H1 (cell line): Measurements from ENCODE around the gene NGFR. TPM values are rescaled to one million over a fixed set of nuclear protein-coding genes. Genes with fewer than 3 reads are reported as not detected.

Experiments
- CBX5 ChIP-seq: fragments of 300-800, 300-1000 bp; sonication (generic); IDR thresholded peaks from 2 replicates; pipeline ENCODE4 v1.7.1; 2016; ENCODE audit warnings: antibody characterized with exemption, low read length, low read depth
- CHD2 ChIP-seq: IDR thresholded peaks from 2 replicates; pipeline ENCODE4 v1.6.1; 2012; ENCODE audit warnings: low read length, improper control_type of control experiment
- CTBP2 ChIP-seq: IDR thresholded peaks from 2 replicates; pipeline ENCODE4 v1.7.0; 2011; ENCODE audit warnings: borderline replicate concordance, mild to moderate bottlenecking, moderate library complexity, mixed read lengths, low read length; ENCODE audit not compliant: insufficient read depth, insufficient read length
- GTF2F1 ChIP-seq: IDR thresholded peaks from 2 replicates; pipeline ENCODE4 v1.6.1; 2012; ENCODE audit warnings: low read depth, low read length, improper control_type of control experiment, borderline replicate concordance
- NRF1 ChIP-seq: IDR thresholded peaks from 2 replicates; pipeline ENCODE4 v1.6.1; 2011; ENCODE audit warnings: mild to moderate bottlenecking, low read depth, low read length, improper control_type of control experiment
- RAD21 ChIP-seq, 2 experiments: IDR thresholded peaks in 1 of 2; conservative IDR thresholded peaks in 1 of 2; 2 replicates each; pipeline ENCODE4 v1.6.1; 2011; ENCODE audit warnings: low read depth in 2 of 2, low read length in 2 of 2, improper control_type of control experiment in 1 of 2, inconsistent platforms in 1 of 2, mild to moderate bottlenecking in 1 of 2, moderate library complexity in 1 of 2
- SIRT6 ChIP-seq: IDR thresholded peaks from one replicate; pipeline ENCODE4 v1.7.1; 2012; ENCODE audit warnings: low read length, inconsistent platforms
- polyA plus RNA-seq, 7 experiments: library from polyadenylated mRNA; depleted of rRNA in 3 of 7; stranded (reverse) in 5 of 7; unstranded in 2 of 7; fragments of >200 nt in 5 of 7; fragments of 200-250 nt in 2 of 7; gene quantifications; 1 replicate in 5 of 7; 2 replicates in 1 of 7; 4 replicates in 1 of 7; pipeline versions ENCODE4 v1.2.1 to v1.2.3, GENCODE V29; 2011 to 2013; ENCODE audit warnings: missing spikeins in 2 of 7, mixed read lengths in 2 of 7
- total RNA-seq: library from RNA; stranded (reverse); fragmentation: NEBNext Ultra II Directional; extraction: Animal tissue kit (Norgen Biotek cat#: 25700); gene quantifications from 2 replicates; pipeline ENCODE4 v1.2.1, GENCODE V29; 2021
- TF ChIP-seq, protein P1 (sequence below): IDR thresholded peaks from 2 replicates; pipeline ENCODE4 v1.6.1; 2012; ENCODE audit warnings: inconsistent platforms
- TF ChIP-seq, protein P2 (sequence below), 3 experiments: IDR thresholded peaks; 1 replicate in 2 of 3; 2 replicates in 1 of 3; pipeline versions ENCODE4 v1.5.1 to v1.6.1; 2011; ENCODE audit warnings: low read length in 3 of 3, mild to moderate bottlenecking in 3 of 3, inconsistent platforms in 2 of 3, low read depth in 1 of 3, moderate library complexity in 1 of 3; ENCODE audit not compliant: insufficient read depth in 1 of 3; ENCODE audit errors: control extremely low read depth in 1 of 3
- TF ChIP-seq, protein P3 (sequence below): IDR thresholded peaks from 2 replicates; pipeline ENCODE4 v1.6.1; 2012; ENCODE audit warnings: inconsistent platforms
- TF ChIP-seq, protein P4 (sequence below): IDR thresholded peaks from 2 replicates; pipeline ENCODE4 v1.6.1; 2011; ENCODE audit warnings: low read depth, mild to moderate bottlenecking, low read length; ENCODE audit not compliant: insufficient read depth

Gene NGFR
- total and polyA plus RNA-seq, 2 of the 8 experiments (the other 6 are each of a cell fraction or from before 2014, with no cell fraction given) = 8.1 to 10.3 TPM

GRCh38 chr17:49498029-49498615, 3.0 kb downstream of the NGFR start (continued):
- TF ChIP-seq RAD21 (IDR thresholded peaks at IDR 0.05 in 1 of 2, conservative IDR thresholded peaks at IDR 0.05 in 1 of 2; ENCODE audit: low read depth in 2 of 2, low read length in 2 of 2) (peak; percentile 24 to 39; a peak in 2 of 4 replicates), NRF1 (no peak), CBX5 (no peak), GTF2F1 (no peak), CHD2 (no peak), SIRT6 (no peak), CTBP2 (peak; percentile 41)
- TF ChIP-seq, protein P1, sequence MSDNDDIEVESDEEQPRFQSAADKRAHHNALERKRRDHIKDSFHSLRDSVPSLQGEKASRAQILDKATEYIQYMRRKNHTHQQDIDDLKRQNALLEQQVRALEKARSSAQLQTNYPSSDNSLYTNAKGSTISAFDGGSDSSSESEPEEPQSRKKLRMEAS = peak; percentile 5; the same call in 1 of the 2 replicates
- TF ChIP-seq, protein P2, sequence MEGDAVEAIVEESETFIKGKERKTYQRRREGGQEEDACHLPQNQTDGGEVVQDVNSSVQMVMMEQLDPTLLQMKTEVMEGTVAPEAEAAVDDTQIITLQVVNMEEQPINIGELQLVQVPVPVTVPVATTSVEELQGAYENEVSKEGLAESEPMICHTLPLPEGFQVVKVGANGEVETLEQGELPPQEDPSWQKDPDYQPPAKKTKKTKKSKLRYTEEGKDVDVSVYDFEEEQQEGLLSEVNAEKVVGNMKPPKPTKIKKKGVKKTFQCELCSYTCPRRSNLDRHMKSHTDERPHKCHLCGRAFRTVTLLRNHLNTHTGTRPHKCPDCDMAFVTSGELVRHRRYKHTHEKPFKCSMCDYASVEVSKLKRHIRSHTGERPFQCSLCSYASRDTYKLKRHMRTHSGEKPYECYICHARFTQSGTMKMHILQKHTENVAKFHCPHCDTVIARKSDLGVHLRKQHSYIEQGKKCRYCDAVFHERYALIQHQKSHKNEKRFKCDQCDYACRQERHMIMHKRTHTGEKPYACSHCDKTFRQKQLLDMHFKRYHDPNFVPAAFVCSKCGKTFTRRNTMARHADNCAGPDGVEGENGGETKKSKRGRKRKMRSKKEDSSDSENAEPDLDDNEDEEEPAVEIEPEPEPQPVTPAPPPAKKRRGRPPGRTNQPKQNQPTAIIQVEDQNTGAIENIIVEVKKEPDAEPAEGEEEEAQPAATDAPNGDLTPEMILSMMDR (IDR thresholded peaks at IDR 0.05; ENCODE audit: control extremely low read depth in 1 of 3, insufficient read depth in 1 of 3, low read depth in 1 of 3, low read length in 3 of 3) = peak; percentile 38 to 50 (median 45)
- TF ChIP-seq, protein P3, sequence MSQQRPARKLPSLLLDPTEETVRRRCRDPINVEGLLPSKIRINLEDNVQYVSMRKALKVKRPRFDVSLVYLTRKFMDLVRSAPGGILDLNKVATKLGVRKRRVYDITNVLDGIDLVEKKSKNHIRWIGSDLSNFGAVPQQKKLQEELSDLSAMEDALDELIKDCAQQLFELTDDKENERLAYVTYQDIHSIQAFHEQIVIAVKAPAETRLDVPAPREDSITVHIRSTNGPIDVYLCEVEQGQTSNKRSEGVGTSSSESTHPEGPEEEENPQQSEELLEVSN = no peak
- TF ChIP-seq, protein P4, sequence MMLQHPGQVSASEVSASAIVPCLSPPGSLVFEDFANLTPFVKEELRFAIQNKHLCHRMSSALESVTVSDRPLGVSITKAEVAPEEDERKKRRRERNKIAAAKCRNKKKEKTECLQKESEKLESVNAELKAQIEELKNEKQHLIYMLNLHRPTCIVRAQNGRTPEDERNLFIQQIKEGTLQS = no peak
